Gastroesophageal sphincter (tissue), 2 donors: ENCODE results near the gene MARCHF2.

Source experiments
- EP300 ChIP-seq: sonication (generic); formaldehyde crosslinking; IDR thresholded peaks from one replicate; pipeline ENCODE4 v1.6.1; 2017; ENCODE audit warnings: antibody characterized with exemption, mild to moderate bottlenecking
- POLR2A ChIP-seq, 2 donors: fragments of 450-650 bp; IDR thresholded peaks; one replicate each; pipeline ENCODE4 v1.6.1; 2017; ENCODE audit warnings: antibody characterized with exemption in 2 of 2, mild to moderate bottlenecking in 2 of 2, moderate library complexity in 1 of 2

DNA sequence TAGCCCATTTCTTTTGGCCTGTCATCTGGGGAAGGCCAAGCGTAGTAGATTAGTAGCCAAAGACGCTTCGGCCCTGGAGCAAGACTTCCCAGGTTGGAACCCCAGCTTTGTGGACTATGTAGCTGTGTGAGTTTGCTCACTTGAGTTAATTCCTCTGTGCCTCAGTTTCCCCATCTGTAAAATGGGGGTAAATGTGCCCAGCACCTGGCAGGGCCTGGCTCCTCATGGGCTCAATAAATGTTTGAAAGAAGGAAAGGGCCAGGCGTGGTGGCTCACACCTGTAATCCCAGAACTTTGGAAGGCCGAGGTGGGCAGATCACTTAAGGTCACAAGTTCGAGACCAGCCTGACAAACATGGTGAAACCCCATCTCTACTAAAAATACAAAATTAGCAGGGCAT is 16.7 kb downstream of the MARCHF2 start:
- TF ChIP-seq EP300 (no peak), POLR2A (IDR thresholded peaks at IDR 0.05) (no peak)
